ENCODE data around the gene FBRSL1. TPM values are rescaled to one million over a fixed set of nuclear protein-coding genes. Genes with fewer than 3 reads are reported as not detected.
"Not testable (repeated sequence)": the region's sequence is repeated elsewhere in the genome, so short reads cannot be mapped to it uniquely, and the experiment has no call there.

FBRSL1 gene
- 108 TPM in 2 replicates for total RNA-seq (ENCODE audit: low replicate concordance)
- long read RNA-seq, partial matches to known transcripts = 0 of 2 reads
- long read RNA-seq, other reads (novel, unspliced or antisense) = 2 of 2 reads

GRCh38 chr12:132489602-132490266 is at the start of gene FBRSL1:
Gene FBRSL1 (plus strand): TSS chr12:132490151.
- DNase-seq (ENCODE audit: extremely low spot score, unreplicated experiment) = peak; percentile 92
- Mint-ChIP-seq H3K27ac (peak within 1 kb of the TSS; percentile 94), H3K27me3 (peaks cover 22% of the 10 kb centered on the region), H3K9me3 (no peaks in the 10 kb centered on the region), H3K4me1 (ENCODE audit: unreplicated experiment) (peaks cover 21% of the 10 kb centered on the region), H3K36me3 (no peaks in the 10 kb centered on the region), H3K4me3 (peak within 1 kb of the TSS; percentile 84)
- no peak for TF ChIP-seq CTCF (conservative IDR thresholded peaks at IDR 0.05)

GRCh38 chr12:132440420-132440819 is 49.5 kb upstream of the FBRSL1 start:
- not testable (repeated sequence) for H3K9me3 Mint-ChIP-seq; DNase-seq (ENCODE audit: extremely low spot score, unreplicated experiment); H3K4me3 Mint-ChIP-seq; H3K27ac Mint-ChIP-seq; H3K36me3 Mint-ChIP-seq
- Mint-ChIP-seq H3K4me1 (ENCODE audit: unreplicated experiment) (peaks cover 12% of the 10 kb centered on the region), H3K27me3 (peaks cover 22% of the 10 kb centered on the region)

GRCh38 chr12:132441871-132442863 is 47.8 kb upstream of the FBRSL1 start:
- peaks cover 30% of the 10 kb centered on the region for H3K27me3 Mint-ChIP-seq
- no peak for TF ChIP-seq CTCF (conservative IDR thresholded peaks at IDR 0.05)
- no peaks in the 10 kb centered on the region for H3K9me3 Mint-ChIP-seq

DNA sequence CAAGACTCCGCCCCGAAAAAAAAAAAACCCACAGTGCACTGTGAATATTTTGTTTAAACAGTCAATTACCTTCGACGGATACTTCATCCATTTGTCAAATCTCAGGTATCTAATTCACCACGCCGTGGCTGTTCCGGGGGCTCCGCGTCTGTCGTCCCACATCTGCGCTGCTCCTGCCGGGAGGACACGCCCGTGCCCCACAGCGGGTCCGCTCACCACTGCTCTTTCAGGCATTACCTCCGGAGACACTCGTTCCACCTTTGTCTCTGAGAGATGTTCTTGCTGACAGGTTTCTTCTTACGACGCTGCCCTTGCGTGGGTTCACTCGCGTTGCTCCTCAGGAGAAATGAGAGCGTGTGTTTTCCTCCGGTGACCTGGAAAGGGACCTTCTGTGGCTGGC is 46.9 kb upstream of the FBRSL1 start:
- DNase-seq (ENCODE audit: extremely low spot score, unreplicated experiment) = no peak
- peaks cover 20% of the 10 kb centered on the region for H3K4me1 Mint-ChIP-seq (ENCODE audit: unreplicated experiment)
- H3K27me3 Mint-ChIP-seq = peaks cover 30% of the 10 kb centered on the region

More at GRCh38 chr12:132441871-132442863, 47.8 kb upstream of the FBRSL1 start:
- DNase-seq (ENCODE audit: extremely low spot score, unreplicated experiment) = no peak
- Mint-ChIP-seq H3K4me1 (ENCODE audit: unreplicated experiment) (peaks cover 20% of the 10 kb centered on the region), H3K27ac (no peak overlapping the region), H3K36me3 (no peaks in the 10 kb centered on the region), H3K4me3 (no peak overlapping the region)

DNA sequence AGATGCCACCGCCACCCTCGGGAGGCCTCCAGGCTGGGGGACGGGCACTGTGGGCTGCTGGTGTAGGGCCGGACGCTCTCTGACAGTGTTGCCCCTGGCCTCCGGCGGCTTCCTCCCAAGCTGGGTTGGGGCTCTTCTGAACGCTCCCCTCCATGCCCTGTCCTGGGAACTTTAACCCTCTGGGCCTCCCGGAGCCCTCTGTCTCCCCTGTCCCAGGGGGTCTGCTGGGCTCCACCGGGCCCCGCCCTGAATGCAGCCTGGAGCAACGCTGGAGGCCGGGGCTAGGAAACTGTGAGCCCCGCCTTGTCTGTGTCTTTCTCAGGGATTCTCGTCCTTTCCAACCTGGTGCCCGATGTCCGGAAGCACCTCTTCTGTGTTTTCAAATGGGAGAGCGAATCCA is 45.7 kb upstream of the FBRSL1 start:
- no peak overlapping the region for H3K27ac Mint-ChIP-seq
- peaks cover 20% of the 10 kb centered on the region for H3K4me1 Mint-ChIP-seq (ENCODE audit: unreplicated experiment)
- no peaks in the 10 kb centered on the region for H3K36me3 Mint-ChIP-seq
- DNase-seq (ENCODE audit: extremely low spot score, unreplicated experiment) = no peak
- peaks cover 30% of the 10 kb centered on the region for H3K27me3 Mint-ChIP-seq
- no peaks in the 10 kb centered on the region for H3K9me3 Mint-ChIP-seq
- TF ChIP-seq CTCF (conservative IDR thresholded peaks at IDR 0.05) = no peak
- H3K4me3 Mint-ChIP-seq = no peak overlapping the region

More for the DNA sequence above, 46.9 kb upstream of the FBRSL1 start:
- no peaks in the 10 kb centered on the region for H3K9me3 Mint-ChIP-seq
- no peaks in the 10 kb centered on the region for H3K36me3 Mint-ChIP-seq
- no peak overlapping the region for H3K4me3 Mint-ChIP-seq
- no peak for TF ChIP-seq CTCF (conservative IDR thresholded peaks at IDR 0.05)
- peak overlapping the region; percentile 22 for H3K27ac Mint-ChIP-seq
